OCI-M2 (cell line): ENCODE measurements around the gene CELA1.
A peak's percentile ranks its signal among the peaks of the same experiment; 100 is the strongest.

Experiments used
- DNase-seq: peaks from one replicate; lab custom pipeline; 2025; ENCODE audit not compliant: unreplicated experiment; lab: John Stamatoyannopoulos, UW

CELA1 gene

DNA sequence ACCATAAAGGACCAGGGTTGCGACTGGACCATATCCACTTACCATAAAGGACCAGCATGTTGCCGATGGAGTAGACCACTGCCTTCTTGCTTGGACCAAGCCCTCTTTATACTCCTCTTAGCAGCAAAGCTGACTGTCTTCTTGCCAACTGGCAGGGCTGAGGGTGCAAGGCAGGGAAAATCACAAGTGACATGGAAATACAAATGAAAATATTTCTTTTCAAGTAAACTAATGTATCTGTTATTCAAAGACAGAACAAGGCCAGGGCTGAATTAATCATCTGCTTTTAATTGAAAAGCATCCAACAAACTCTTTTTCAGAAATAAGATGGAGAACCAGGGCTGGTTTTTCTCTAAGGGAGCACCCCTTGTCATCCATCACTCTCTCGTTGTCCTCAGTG is at the start of gene CELA1:
TSS of gene CELA1 (minus strand) at position 99 of the 400 bp plus-strand sequence. CDS start at position 58, 41 bp downstream.
- no peak for DNase-seq

DNA sequence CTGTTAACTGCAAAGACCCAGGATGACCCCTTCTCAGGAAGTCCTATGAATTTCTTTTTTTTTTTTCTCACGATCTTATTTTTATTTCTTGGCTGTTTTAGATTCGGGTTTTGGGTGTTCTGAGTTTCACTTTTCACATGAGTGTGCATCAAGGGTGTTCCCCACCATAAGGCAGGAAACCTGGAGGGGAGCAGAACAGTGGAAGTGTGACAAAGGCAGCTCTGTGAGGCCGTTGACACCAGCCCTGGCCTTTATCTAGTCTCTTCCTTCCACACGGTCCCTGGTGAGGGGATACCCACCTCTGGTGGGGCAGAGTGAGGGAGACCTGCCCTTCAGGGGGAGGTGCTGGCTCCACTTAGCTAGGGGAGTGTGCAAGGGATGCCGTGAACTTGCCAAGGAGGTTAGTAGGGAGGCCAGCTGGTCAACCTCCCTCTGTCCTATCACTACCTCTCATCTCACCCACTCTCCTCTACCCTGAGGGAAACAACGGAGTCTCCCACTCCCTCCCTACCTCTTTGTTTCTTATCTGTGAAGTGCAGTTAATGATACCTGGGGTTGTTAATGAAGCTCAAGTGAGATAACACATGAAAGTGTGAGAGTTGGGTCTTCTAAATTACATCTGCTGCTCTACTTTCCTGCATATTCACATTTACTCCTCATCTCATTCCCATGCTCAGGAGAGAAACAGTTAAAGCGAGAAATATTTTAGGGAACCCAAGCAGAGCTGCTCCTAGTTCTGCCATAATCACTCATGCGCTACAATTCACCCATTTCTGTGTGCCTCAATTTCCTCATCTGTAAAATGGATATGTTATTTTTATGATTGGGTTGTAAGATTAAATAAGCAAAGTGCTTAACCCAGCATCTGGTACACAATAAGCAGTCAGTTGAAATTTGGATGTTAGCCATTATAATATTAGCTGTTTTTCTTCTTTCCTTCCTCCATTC is 49.1 kb upstream of the CELA1 start:
- peak; percentile 51 for DNase-seq

- no peak for DNase-seq
Measured at GRCh38 chr12:51393676-51394545, 47.4 kb upstream of the CELA1 start.

DNA sequence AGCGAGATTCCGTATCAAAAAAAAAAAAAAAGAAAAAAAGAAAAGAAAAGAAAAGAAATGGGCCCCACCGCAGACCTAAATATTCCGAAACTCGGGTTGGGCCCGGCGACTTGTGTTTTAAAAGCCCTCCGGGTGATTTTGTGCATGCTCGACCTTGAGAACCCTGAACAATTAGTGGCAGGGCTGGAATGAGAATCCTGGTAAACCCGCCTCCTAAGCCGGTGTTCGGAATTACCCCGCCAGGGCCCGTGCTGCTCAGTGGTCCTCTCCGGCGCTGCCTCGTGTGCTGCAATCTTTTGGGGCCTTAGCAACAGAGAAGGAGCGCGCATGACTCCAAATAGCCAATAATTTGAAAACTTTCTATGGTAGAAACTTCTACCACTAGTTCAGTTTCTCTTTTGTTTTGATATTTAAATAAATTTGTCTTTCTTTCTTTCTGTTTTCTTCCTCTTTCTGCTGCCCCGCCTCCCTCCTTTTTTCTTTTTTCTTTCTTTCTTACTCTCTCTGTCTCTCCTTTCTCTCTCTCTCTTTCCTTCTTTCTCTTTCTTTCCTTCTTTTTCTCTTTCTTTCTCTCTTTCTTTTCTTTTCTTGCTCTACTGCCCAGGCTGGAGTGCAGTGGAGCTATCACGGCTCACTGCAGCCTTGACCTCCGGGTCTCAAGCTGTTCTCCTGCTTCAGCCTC is 46.2 kb upstream of the CELA1 start:
- no peak for DNase-seq

DNA sequence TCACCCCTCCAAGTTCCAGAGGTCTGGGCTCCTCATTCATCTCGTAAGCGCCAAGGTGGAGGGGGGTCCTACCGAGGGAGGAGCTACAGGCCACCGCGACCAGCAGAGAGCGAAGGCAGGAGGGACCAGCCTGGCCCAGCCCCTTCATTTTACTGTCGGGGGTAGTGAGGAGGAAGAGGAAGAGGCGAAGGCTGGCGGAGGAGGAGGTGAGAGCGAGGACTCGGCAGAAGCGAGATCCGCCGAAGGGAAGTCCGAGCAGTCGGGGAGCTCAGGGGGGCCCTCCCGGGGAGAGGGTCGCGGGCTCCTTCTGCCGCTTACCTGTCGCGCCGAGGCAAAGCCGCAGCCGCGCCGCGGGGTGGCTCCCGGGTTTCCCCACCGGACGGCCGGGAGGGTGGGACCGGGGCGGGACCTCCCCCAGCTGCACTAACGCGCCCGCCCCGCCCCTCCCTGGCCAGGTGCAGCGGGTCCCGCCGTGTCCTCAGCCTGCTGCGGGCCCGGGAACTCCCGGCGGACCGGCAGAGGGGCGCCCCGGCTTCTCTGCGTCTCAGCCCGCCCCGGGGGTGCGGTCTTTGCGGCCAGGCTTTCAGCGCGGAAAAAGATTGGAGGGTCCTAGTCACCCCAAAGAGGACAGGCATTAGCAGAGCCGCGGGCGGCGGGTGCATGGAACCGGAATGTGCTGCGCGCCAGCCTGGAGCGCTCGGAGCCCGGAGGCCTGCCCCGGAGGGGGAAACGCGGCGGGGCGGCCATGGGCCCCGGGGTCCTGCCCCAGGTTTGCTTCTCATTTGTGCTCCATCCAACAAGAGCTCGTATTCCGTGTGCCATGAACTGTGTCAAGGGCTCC is 45.0 kb upstream of the CELA1 start, which contains the start of gene GALNT6:
TSS of gene GALNT6 (minus strand) at position 124 of the 841 bp plus-strand sequence. CDS start 11,625 bp downstream, outside the sequence.
- no peak for DNase-seq

GRCh38 chr12:51390891-51391282 is 44.4 kb upstream of the CELA1 start:
- no peak for DNase-seq

GRCh38 chr12:51390457-51390856 is 44.0 kb upstream of the CELA1 start:
- no peak for DNase-seq

DNA sequence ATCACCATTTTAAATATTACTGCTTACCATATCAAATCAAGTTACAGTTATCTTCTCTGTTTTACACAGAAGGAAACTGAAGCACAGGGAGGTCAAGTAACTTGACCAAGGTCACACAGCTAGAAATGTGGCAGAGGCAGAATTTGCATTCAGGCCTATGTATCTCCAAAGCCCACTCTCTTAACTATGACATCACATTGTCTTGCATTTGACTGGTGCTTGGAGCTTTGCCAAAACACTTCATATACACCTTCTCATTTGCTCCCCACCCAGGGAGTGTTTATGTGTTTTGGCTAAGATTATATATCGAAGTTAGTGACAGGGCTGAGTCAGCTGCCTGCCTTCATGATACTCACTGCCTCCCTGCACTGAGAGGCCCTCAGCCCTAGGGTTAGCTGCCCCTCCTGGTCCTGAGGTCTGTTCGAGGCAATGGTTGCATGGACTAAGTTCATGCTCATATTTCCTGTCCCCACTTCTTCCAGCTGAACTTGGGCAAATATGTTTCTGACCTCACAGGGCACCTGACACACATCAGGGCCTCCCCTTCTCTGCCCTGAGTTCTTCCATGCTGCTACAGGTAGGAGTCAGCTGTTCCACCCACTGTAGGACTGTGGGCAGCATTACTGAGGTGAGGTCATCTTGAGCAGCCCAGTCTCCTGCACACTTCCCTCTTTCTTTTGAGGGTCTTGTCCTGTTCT is 43.0 kb upstream of the CELA1 start:
- DNase-seq: no peak

- no peak for DNase-seq
Measured at GRCh38 chr12:51388846-51389245, 42.4 kb upstream of the CELA1 start.

- DNase-seq: no peak
Measured at GRCh38 chr12:51388069-51388799, 41.8 kb upstream of the CELA1 start.

GRCh38 chr12:51386351-51386750 is 39.9 kb upstream of the CELA1 start:
- no peak for DNase-seq

GRCh38 chr12:51383269-51383905 is 36.9 kb upstream of the CELA1 start:
- DNase-seq: no peak

- no peak for DNase-seq
Measured at GRCh38 chr12:51382173-51382572, 35.7 kb upstream of the CELA1 start.

DNA sequence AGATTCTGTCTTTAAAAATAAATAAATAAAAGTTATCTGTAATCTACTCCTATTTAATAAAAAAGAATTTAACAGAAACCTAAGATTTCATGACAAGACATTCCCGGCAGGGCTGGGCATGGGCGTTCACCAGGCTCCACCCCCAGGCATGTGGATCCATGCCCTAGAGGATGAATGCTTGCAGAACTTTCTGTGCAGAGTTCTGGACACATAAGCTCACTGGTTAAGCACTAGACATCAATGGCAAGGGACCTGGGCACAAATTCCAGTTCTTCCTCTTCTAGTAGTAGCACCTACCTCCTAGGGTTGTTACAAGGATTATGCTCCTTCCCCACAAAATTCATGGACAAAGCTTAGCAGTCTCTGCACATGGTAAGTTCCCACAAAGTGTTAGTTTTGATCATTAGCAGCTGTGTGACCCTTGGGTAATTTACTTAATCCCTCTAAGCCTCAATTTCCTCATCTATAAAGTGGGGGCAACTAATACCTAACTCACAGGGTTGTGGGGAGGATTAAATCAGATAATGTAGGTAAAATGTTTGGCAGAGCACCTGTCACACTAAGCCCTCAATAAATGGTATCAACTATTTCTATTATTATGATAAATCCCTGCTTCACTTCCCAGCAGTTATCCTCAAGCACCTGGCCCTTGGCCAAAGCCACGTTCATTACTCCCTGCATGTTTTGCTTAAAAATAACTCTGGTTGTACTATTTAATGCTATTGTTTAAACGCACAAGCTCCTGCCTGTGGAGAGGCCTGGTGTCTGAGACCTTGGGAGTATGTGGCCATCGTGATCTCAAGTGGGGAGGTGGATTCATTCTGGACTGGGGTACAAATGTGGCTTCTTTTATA is 35.0 kb upstream of the CELA1 start:
- DNase-seq: no peak

- DNase-seq: no peak
Measured at GRCh38 chr12:51379571-51379970, 33.1 kb upstream of the CELA1 start.

- no peak for DNase-seq
Measured at GRCh38 chr12:51378749-51379148, 32.3 kb upstream of the CELA1 start.
